HepG2 (cell line): Measurements from ENCODE around the gene FAM209B. TPM values are rescaled to one million over a fixed set of nuclear protein-coding genes. Genes with fewer than 3 reads are reported as not detected.

Source experiments
- AHDC1 ChIP-seq: sonication (generic); formaldehyde crosslinking; IDR thresholded peaks from 2 replicates; pipeline ENCODE4 v1.5.1; 2020; ENCODE audit warnings: mild to moderate bottlenecking, missing genetic modification reagents, borderline replicate concordance
- ATF5 ChIP-seq: sonication (generic); formaldehyde crosslinking; IDR thresholded peaks from 2 replicates; pipeline ENCODE4 v1.4.0; 2020; ENCODE audit warnings: mild to moderate bottlenecking, low read depth, missing genetic modification reagents
- CEBPB ChIP-seq: IDR thresholded peaks from 2 replicates; pipeline ENCODE4 v1.6.1; 2011; ENCODE audit warnings: low read depth, low read length, improper control_type of control experiment, borderline replicate concordance
- SKI ChIP-seq: fragments of 450-650 bp; IDR thresholded peaks from one replicate; pipeline ENCODE4 v1.6.1; 2018; ENCODE audit warnings: mild to moderate bottlenecking; ENCODE audit not compliant: partially characterized antibody
- TCF7 ChIP-seq: sonication (generic); IDR thresholded peaks from 2 replicates; pipeline ENCODE4 v1.6.1; 2016; ENCODE audit warnings: antibody characterized with exemption, low read depth
- ZBTB10 ChIP-seq: sonication (generic); formaldehyde crosslinking; IDR thresholded peaks from 2 replicates; pipeline ENCODE4 v1.4.0; 2020; ENCODE audit warnings: missing genetic modification reagents, borderline replicate concordance
- ZBTB34 ChIP-seq: sonication (generic); formaldehyde crosslinking; IDR thresholded peaks from 2 replicates; pipeline ENCODE4 v1.8.0; 2022; ENCODE audit warnings: mild to moderate bottlenecking, missing genetic modification reagents
- ZNF331 ChIP-seq: sonication (generic); formaldehyde crosslinking; IDR thresholded peaks from 2 replicates; pipeline ENCODE4 v1.4.0; 2020; ENCODE audit warnings: missing genetic modification reagents
- ZNF616 ChIP-seq: sonication (generic); formaldehyde crosslinking; IDR thresholded peaks from 2 replicates; pipeline ENCODE4 v1.5.0; 2020; ENCODE audit warnings: low read depth, mild to moderate bottlenecking, missing genetic modification reagents
- ZNF639 ChIP-seq: conservative IDR thresholded peaks from 2 replicates; pipeline ENCODE4 v1.6.1; 2018; ENCODE audit warnings: missing genetic modification reagents
- ZNF644 ChIP-seq: IDR thresholded peaks from 2 replicates; pipeline ENCODE4 v1.6.1; 2016; ENCODE audit warnings: low read depth
- polyA plus RNA-seq, 8 experiments: library from polyadenylated mRNA; depleted of rRNA in 3 of 8; stranded (reverse) in 7 of 8; unstranded in 1 of 8; fragments of >200 nt; fragmentation: Illumina TruSeq in 4 of 8; extraction: Trizol in 4 of 8; gene quantifications; 2 replicates each; pipeline versions ENCODE4 v1.2.1 to v1.2.3, GENCODE V29; 2011 to 2016; ENCODE audit warnings: low read depth in 4 of 8, missing spikeins in 1 of 8, mixed read lengths in 1 of 8; ENCODE audit not compliant: insufficient read depth in 1 of 8
- total RNA-seq, 5 experiments: library from RNA; depleted of rRNA; stranded (reverse); fragments of >200 nt; fragmentation: Illumina TruSeq; extraction: Trizol; gene quantifications; 2 replicates each; pipeline ENCODE4 v1.2.3, GENCODE V29; 2016; ENCODE audit warnings: low read depth in 1 of 5
- TF ChIP-seq, protein P1 (sequence below): sonication (generic); formaldehyde crosslinking; IDR thresholded peaks from 2 replicates; pipeline ENCODE4 v1.5.0; 2020; ENCODE audit warnings: missing genetic modification reagents
- TF ChIP-seq, protein P2 (sequence below): IDR thresholded peaks from 2 replicates; pipeline ENCODE4 v1.6.1; 2016; ENCODE audit warnings: low read depth, control low read depth
- TF ChIP-seq, protein P3 (sequence below): sonication (generic); formaldehyde crosslinking; IDR thresholded peaks from 2 replicates; pipeline ENCODE4 v1.9.0; 2021; ENCODE audit warnings: missing genetic modification reagents, mild to moderate bottlenecking, borderline replicate concordance

FAM209B gene
- total and polyA plus RNA-seq, 2 of the 13 experiments (the other 11 are each of a cell fraction or from before 2014, with no cell fraction given) = 0.24 to 0.42 TPM

GRCh38 chr20:56554869-56555268 is 21.8 kb downstream of the FAM209B start (continued):
- TF ChIP-seq ZBTB10 (CRISPR knock-in tag) = no peak
- peak; percentile 72; the same call in 1 of the 2 replicates for TF ChIP-seq TCF7
- no peak for TF ChIP-seq ZNF616 (CRISPR knock-in tag)
- TF ChIP-seq, protein P1, sequence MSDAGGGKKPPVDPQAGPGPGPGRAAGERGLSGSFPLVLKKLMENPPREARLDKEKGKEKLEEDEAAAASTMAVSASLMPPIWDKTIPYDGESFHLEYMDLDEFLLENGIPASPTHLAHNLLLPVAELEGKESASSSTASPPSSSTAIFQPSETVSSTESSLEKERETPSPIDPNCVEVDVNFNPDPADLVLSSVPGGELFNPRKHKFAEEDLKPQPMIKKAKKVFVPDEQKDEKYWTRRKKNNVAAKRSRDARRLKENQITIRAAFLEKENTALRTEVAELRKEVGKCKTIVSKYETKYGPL = no peak
- TF ChIP-seq ZNF644 (CRISPR knock-in tag) = peak; percentile 68
- peak; percentile 67; the same call in 1 of the 2 replicates for TF ChIP-seq AHDC1 (CRISPR knock-in tag)
- TF ChIP-seq, protein P2, sequence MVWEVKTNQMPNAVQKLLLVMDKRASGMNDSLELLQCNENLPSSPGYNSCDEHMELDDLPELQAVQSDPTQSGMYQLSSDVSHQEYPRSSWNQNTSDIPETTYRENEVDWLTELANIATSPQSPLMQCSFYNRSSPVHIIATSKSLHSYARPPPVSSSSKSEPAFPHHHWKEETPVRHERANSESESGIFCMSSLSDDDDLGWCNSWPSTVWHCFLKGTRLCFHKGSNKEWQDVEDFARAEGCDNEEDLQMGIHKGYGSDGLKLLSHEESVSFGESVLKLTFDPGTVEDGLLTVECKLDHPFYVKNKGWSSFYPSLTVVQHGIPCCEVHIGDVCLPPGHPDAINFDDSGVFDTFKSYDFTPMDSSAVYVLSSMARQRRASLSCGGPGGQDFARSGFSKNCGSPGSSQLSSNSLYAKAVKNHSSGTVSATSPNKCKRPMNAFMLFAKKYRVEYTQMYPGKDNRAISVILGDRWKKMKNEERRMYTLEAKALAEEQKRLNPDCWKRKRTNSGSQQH (CRISPR knock-in tag) = no peak
- TF ChIP-seq ZNF639 (CRISPR knock-in tag) = no peak
- no peak for TF ChIP-seq CEBPB
- TF ChIP-seq, protein P3, sequence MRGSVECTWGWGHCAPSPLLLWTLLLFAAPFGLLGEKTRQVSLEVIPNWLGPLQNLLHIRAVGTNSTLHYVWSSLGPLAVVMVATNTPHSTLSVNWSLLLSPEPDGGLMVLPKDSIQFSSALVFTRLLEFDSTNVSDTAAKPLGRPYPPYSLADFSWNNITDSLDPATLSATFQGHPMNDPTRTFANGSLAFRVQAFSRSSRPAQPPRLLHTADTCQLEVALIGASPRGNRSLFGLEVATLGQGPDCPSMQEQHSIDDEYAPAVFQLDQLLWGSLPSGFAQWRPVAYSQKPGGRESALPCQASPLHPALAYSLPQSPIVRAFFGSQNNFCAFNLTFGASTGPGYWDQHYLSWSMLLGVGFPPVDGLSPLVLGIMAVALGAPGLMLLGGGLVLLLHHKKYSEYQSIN = no peak
- no peak for TF ChIP-seq ZNF331 (CRISPR knock-in tag)
- no peak for TF ChIP-seq SKI
- no peak for TF ChIP-seq ZBTB34
- no peak for TF ChIP-seq ATF5
